ENCODE results near the gene CLCN2. TPM values are rescaled to one million over a fixed set of nuclear protein-coding genes. Genes with fewer than 3 reads are reported as not detected.

Gene CLCN2
- total RNA-seq, 1 experiment from 2014 or later = 3.5 TPM

DNA sequence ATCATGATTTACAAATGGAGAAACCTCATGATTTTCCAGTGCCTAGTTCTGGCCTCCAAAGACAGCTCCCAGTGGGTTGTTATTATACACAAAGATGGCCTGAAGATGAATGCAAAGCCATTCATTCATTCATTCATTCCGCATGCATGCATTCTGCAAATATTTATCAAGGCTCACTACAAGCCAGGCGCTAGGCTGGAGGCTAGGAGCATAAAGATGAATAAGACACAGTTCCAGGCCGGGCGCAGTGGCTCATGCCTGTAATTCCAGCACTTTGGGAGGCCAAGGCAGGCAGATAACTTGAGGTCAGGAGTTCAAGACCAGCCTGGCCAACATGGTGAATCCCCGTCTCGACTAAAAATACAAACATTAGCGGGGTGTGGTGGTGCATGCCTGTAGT is 64.8 kb downstream of the CLCN2 start:
- DNase-seq (ENCODE audit: low read depth) = no peak

Other genes starting within 250 kb of the CLCN2 start
- gene EIF2B5, start 226.2 kb downstream of the CLCN2 start, total RNA-seq (2014; rRNA removed; shearing (Covaris generic)) = 53.5 and 57.9 TPM in 2 replicates
- 28.1 and 28.3 TPM in 2 replicates for gene DVL3, start 206.2 kb downstream of the CLCN2 start, total RNA-seq (2014; rRNA removed; shearing (Covaris generic))
- 397 and 510 TPM in 2 replicates for gene AP2M1, start 186.8 kb downstream of the CLCN2 start, total RNA-seq (2014; rRNA removed; shearing (Covaris generic))
- gene ABCF3, start 175.4 kb downstream of the CLCN2 start, total RNA-seq (2014; rRNA removed; shearing (Covaris generic)) = 26.9 and 28.1 TPM in 2 replicates
- gene VWA5B2, start 132.0 kb downstream of the CLCN2 start, total RNA-seq (2014; rRNA removed; shearing (Covaris generic)) = not detected in 2 replicates
- gene ALG3, start 112.6 kb downstream of the CLCN2 start, total RNA-seq (2014; rRNA removed; shearing (Covaris generic)) = 50.8 and 60.0 TPM in 2 replicates
- gene EEF1AKMT4, start 111.9 kb downstream of the CLCN2 start, total RNA-seq (2014; rRNA removed; shearing (Covaris generic)) = 15.7 and 21.5 TPM in 2 replicates
- 0.11 and 0.95 TPM in 2 replicates for gene CAMK2N2, start 100.1 kb downstream of the CLCN2 start, total RNA-seq (2014; rRNA removed; shearing (Covaris generic))
- gene ECE2, start 85.6 kb downstream of the CLCN2 start, total RNA-seq (2014; rRNA removed; shearing (Covaris generic)) = not detected in 2 replicates
- 984 and 1,516 TPM in 2 replicates for gene PSMD2, start 62.4 kb downstream of the CLCN2 start, total RNA-seq (2014; rRNA removed; shearing (Covaris generic))
- gene EIF4G1, start 47.0 kb downstream of the CLCN2 start, total RNA-seq (2014; rRNA removed; shearing (Covaris generic)) = 320 and 355 TPM in 2 replicates
- gene FAM131A, start 24.0 kb downstream of the CLCN2 start, total RNA-seq (2014; rRNA removed; shearing (Covaris generic)) = 23.7 and 28.0 TPM in 2 replicates
- gene POLR2H, start 105 bp upstream of the CLCN2 start, total RNA-seq (2014; rRNA removed; shearing (Covaris generic)) = 265 and 371 TPM in 2 replicates
- not detected in 2 replicates for gene THPO, start 16.6 kb upstream of the CLCN2 start, total RNA-seq (2014; rRNA removed; shearing (Covaris generic))
- 0.11 and 1.6 TPM in 2 replicates for gene CHRD, start 18.4 kb upstream of the CLCN2 start, total RNA-seq (2014; rRNA removed; shearing (Covaris generic))
- 1.4 and 1.8 TPM in 2 replicates for gene EPHB3, start 200.2 kb upstream of the CLCN2 start, total RNA-seq (2014; rRNA removed; shearing (Covaris generic))